Type B pancreatic cell (in vitro differentiated cells): ENCODE data around the gene KRT82. TPM values are rescaled to one million over a fixed set of nuclear protein-coding genes. Genes with fewer than 3 reads are reported as not detected.
"Not testable (repeated sequence)": the region's sequence is repeated elsewhere in the genome, so short reads cannot be mapped to it uniquely, and the experiment has no call there.

ENCODE experiments used
- DNase-seq: peaks from one replicate; pipeline ENCODE4 v3.0.0; 2021; ENCODE audit warnings: mixed read lengths; ENCODE audit not compliant: unreplicated experiment; ENCODE audit errors: extremely low spot score
- H3K27ac Mint-ChIP-seq: 2 replicates; pipeline ENCODE4 v1.8.0; 2021; ENCODE audit warnings: mild to moderate bottlenecking, mixed read lengths
- H3K27me3 Mint-ChIP-seq: 2 replicates; pipeline ENCODE4 v1.8.0; 2021; ENCODE audit warnings: mixed read lengths
- H3K36me3 Mint-ChIP-seq: 2 replicates; pipeline ENCODE4 v1.8.0; 2021; ENCODE audit warnings: mixed read lengths
- H3K4me1 Mint-ChIP-seq: one replicate; pipeline ENCODE4 v1.8.0; 2021; ENCODE audit warnings: mixed read lengths; ENCODE audit not compliant: unreplicated experiment
- H3K4me3 Mint-ChIP-seq: 2 replicates; pipeline ENCODE4 v1.8.0; 2021; ENCODE audit warnings: mild to moderate bottlenecking, mixed read lengths
- H3K9me3 Mint-ChIP-seq: 2 replicates; pipeline ENCODE4 v1.8.0; 2021; ENCODE audit warnings: mixed read lengths
- total RNA-seq: library from RNA; stranded (reverse); gene quantifications from 2 replicates; pipeline ENCODE4 v1.2.1, GENCODE V29; 2021; ENCODE audit warnings: low replicate concordance
- TF ChIP-seq, protein P1 (sequence below): fragments of 200-600 bp; sonication (generic); conservative IDR thresholded peaks from 2 replicates; pipeline ENCODE4 v1.5.0; 2021; ENCODE audit warnings: antibody characterized with exemption, mild to moderate bottlenecking

KRT82 gene
- total RNA-seq, 1 donor from 2014 or later: not detected

DNA sequence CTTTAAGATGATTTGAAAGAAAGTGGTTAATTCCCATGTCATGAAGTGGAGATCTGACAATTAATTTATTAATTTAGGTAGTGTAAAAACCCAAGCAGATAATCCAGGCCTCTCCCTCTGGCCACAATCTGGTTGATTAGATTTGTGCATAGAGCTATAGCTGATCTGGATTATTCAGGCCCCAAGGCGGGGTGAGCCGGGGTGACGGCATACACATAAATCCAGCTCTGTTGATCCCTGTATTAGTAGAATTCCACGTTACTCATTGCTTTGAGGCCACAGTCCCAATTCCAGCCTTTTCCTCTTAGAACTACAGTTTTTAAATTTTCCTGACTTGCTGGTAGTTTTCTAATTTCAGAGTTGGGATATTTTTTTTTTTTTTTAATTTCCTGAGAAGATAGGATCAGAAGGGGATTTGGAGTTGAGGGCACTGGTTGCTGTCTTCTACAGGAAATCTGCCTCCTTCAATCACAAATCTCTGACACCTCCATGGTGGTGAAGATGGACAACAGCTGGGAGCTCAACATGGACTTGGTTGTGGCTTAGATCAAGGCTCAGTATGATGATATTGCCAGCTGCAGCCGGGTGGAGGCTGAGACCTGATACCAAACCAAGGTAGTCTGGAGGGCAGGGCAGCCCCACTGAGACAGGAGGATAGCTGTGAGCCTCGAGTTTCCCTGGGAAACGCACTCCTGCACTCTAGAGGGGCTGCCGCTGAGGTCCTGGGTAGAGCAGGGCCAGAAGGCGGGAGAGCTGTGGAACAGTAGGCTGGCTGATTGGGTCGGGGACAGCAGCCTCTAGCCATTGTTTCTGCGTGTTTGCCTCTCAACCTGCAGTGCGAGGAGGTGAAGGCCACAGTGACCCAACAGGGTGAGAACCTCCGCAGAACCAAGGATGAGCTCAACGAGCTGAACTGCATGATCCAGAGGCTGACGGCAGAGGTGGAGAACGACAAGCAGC, 58.3 kb downstream of the KRT82 start:
- DNase-seq: no peak
- H3K4me3 Mint-ChIP-seq: no peak overlapping the region
- peaks cover 8% of the 10 kb centered on the region for H3K27me3 Mint-ChIP-seq
- TF ChIP-seq, protein P1, sequence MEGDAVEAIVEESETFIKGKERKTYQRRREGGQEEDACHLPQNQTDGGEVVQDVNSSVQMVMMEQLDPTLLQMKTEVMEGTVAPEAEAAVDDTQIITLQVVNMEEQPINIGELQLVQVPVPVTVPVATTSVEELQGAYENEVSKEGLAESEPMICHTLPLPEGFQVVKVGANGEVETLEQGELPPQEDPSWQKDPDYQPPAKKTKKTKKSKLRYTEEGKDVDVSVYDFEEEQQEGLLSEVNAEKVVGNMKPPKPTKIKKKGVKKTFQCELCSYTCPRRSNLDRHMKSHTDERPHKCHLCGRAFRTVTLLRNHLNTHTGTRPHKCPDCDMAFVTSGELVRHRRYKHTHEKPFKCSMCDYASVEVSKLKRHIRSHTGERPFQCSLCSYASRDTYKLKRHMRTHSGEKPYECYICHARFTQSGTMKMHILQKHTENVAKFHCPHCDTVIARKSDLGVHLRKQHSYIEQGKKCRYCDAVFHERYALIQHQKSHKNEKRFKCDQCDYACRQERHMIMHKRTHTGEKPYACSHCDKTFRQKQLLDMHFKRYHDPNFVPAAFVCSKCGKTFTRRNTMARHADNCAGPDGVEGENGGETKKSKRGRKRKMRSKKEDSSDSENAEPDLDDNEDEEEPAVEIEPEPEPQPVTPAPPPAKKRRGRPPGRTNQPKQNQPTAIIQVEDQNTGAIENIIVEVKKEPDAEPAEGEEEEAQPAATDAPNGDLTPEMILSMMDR: no peak
- H3K27ac Mint-ChIP-seq: no peak overlapping the region
- H3K36me3 Mint-ChIP-seq: no peaks in the 10 kb centered on the region
- no peaks in the 10 kb centered on the region for H3K9me3 Mint-ChIP-seq
- peaks cover 18% of the 10 kb centered on the region for H3K4me1 Mint-ChIP-seq

DNA sequence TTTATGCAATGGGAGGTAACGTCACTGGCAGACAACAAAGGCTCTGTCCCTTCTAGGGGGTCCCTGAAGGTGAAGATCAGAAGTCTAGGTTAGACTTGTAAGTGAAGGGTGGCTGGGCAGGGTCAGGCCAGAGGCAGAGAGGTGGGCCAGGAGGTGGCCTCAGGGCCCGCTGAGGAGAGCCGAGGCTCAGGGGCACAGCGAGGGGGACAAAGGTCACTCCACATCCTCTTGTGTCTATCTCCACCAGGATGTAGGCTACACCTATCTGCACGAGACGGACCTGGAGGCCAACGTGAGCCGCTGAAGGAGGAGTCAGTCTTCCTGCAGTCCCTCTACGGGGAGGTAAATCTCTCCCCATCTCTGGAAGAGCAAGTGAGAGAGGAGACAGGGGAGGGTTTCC, 59.1 kb downstream of the KRT82 start:
- Mint-ChIP-seq H3K36me3 (no peaks in the 10 kb centered on the region), H3K4me3 (no peak overlapping the region), H3K9me3 (no peaks in the 10 kb centered on the region), H3K27me3 (peaks cover 5% of the 10 kb centered on the region), H3K4me1 (peaks cover 18% of the 10 kb centered on the region), H3K27ac (no peak overlapping the region)
- DNase-seq: no peak
- TF ChIP-seq, protein P1: no peak

DNA sequence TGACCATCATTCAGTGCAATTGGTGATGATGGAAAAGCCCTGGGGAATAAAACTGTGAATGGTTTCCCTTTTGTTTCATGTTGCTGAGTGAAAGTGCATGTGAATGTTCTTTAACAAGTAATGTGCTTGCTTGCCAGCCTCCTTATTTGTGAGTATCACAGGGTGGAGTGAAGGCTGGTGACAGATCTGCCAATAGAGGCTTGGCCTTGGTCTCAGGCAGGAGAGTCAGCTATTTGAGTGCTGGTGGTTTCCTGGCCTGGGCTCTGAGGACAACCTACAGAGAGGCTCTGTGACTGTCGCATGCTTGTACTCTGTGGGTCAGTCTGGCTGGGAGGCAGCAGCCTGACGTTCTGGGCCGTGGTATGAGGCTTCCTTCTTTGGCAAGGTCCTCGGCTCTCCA, 59.5 kb downstream of the KRT82 start:
- TF ChIP-seq, protein P1: no peak
- Mint-ChIP-seq H3K27me3 (peaks cover 8% of the 10 kb centered on the region), H3K9me3 (no peaks in the 10 kb centered on the region), H3K4me1 (peaks cover 18% of the 10 kb centered on the region), H3K27ac (no peak overlapping the region), H3K4me3 (no peak overlapping the region), H3K36me3 (no peaks in the 10 kb centered on the region)
- no peak for DNase-seq

DNA sequence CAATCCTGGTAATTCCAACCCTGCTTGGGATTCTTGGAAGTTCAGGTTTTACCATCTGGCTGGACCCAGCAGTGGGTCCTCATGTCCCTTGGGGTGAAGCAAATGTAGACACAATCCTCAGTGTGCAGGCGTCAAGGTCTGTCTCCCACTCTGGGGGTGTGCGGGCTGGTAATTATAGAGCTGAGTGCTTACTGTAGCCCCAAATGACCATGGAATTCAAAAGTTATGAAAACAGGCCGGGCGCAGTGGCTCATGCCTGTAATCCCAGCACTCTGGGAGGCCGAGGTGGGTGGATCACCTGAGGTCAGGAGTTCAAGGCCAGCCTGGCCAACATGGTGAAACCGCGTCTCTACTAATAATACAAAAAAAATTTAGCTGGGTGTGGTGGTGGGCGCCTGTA, 61.1 kb downstream of the KRT82 start:
- not testable (repeated sequence) for DNase-seq

DNA sequence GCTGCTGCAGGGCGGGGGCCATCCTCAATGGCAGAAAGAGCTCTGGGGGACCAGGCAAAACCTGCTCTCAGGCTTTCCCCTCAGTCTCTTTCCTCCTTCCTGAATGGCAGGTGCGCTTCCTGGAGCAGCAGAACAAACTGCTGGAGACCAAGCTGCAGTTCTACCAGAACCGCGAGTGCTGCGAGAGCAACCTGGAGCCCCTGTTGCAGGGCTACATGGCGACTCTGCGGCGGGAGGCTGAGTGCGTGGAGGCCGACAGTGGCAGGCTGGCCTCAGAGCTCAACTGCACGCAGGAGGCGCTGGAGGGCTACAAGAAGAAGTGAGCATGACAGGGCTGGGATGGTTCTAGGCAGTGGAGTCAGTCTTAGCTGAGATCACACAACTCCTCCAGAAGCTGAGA, 62.0 kb downstream of the KRT82 start:
- Mint-ChIP-seq H3K27ac (no peak overlapping the region), H3K4me3 (no peak overlapping the region), H3K36me3 (no peaks in the 10 kb centered on the region), H3K9me3 (no peaks in the 10 kb centered on the region), H3K27me3 (peaks cover 9% of the 10 kb centered on the region), H3K4me1 (peaks cover 18% of the 10 kb centered on the region)
- DNase-seq: no peak
- TF ChIP-seq, protein P1: no peak

More for the DNA sequence above, 61.1 kb downstream of the KRT82 start:
- not testable (repeated sequence) for H3K27me3 Mint-ChIP-seq, H3K27ac Mint-ChIP-seq, H3K36me3 Mint-ChIP-seq, H3K4me3 Mint-ChIP-seq, H3K9me3 Mint-ChIP-seq
- H3K4me1 Mint-ChIP-seq: peaks cover 18% of the 10 kb centered on the region

Other genes starting within 250 kb of the KRT82 start
- gene KRT80, start 214.3 kb downstream of the KRT82 start, total RNA-seq: 23.1 and 65.1 TPM in 2 replicates
- 125 and 293 TPM in 2 replicates for gene KRT7, start 173.1 kb downstream of the KRT82 start, total RNA-seq
- gene KRT86, start 131.7 kb downstream of the KRT82 start, total RNA-seq: 0.14 TPM in 1 of 2 replicates, not detected in the other
- 0.31 TPM in 2 replicates for gene KRT81, start 114.8 kb downstream of the KRT82 start, total RNA-seq
- not detected in 2 replicates for gene KRT83, start 84.9 kb downstream of the KRT82 start, total RNA-seq
- gene KRT85, start 38.9 kb downstream of the KRT82 start, total RNA-seq: not detected in 2 replicates
- not detected in 2 replicates for gene KRT84, start 20.7 kb downstream of the KRT82 start, total RNA-seq
- not detected in 2 replicates for gene KRT75, start 28.0 kb upstream of the KRT82 start, total RNA-seq
- 0.14 TPM in 1 of 2 replicates, not detected in the other for gene KRT6B, start 45.8 kb upstream of the KRT82 start, total RNA-seq
- gene KRT6C, start 67.5 kb upstream of the KRT82 start, total RNA-seq: 0.19 and 0.31 TPM in 2 replicates
- 9.9 and 41.6 TPM in 2 replicates for gene KRT6A, start 86.9 kb upstream of the KRT82 start, total RNA-seq
- gene KRT5, start 114.1 kb upstream of the KRT82 start, total RNA-seq: 13.0 and 25.0 TPM in 2 replicates
- 0.50 TPM in 1 of 2 replicates, not detected in the other for gene KRT71, start 146.8 kb upstream of the KRT82 start, total RNA-seq
- 0.10 TPM in 1 of 2 replicates, not detected in the other for gene KRT74, start 167.5 kb upstream of the KRT82 start, total RNA-seq
- gene KRT72, start 195.1 kb upstream of the KRT82 start, total RNA-seq: 0.48 and 2.9 TPM in 2 replicates
- gene KRT73, start 212.2 kb upstream of the KRT82 start, total RNA-seq: 0.12 TPM in 1 of 2 replicates, not detected in the other
- not detected in 2 replicates for gene KRT2, start 245.9 kb upstream of the KRT82 start, total RNA-seq